Smooth muscle cell (in vitro differentiated cells): ENCODE results near the gene CA4. TPM values are rescaled to one million over a fixed set of nuclear protein-coding genes. Genes with fewer than 3 reads are reported as not detected.

ENCODE experiments used
- DNase-seq: peaks from one replicate; lab custom pipeline; 2025; ENCODE audit not compliant: unreplicated experiment; lab: John Stamatoyannopoulos, UW
- H2AFZ ChIP-seq: fragments of 200-600 bp; sonication (generic); 2 replicates; pipeline ENCODE4 v1.6.0; 2016; ENCODE audit warnings: antibody characterized with exemption, low read depth, mild to moderate bottlenecking
- H3F3A ChIP-seq: fragments of 200-600 bp; sonication (generic); 2 replicates; pipeline ENCODE4 v1.6.0; 2017; ENCODE audit warnings: antibody characterized with exemption, low read depth
- H3K27ac ChIP-seq: fragments of 200-600 bp; sonication (generic); 2 replicates; pipeline ENCODE4 v1.5.1; 2016; ENCODE audit warnings: low read depth, mild to moderate bottlenecking
- H3K27me3 ChIP-seq: fragments of 200-600 bp; sonication (generic); 2 replicates; pipeline ENCODE4 v1.6.1; 2016; ENCODE audit warnings: low read depth, mild to moderate bottlenecking
- H3K36me3 ChIP-seq: fragments of 200-600 bp; sonication (generic); 2 replicates; pipeline ENCODE4 v1.5.1; 2016; ENCODE audit warnings: low read depth
- H3K4me1 ChIP-seq: fragments of 200-600 bp; sonication (generic); 2 replicates; pipeline ENCODE4 v1.5.1; 2016; ENCODE audit warnings: low read depth
- H3K4me2 ChIP-seq: fragments of 200-600 bp; sonication (generic); 2 replicates; pipeline ENCODE4 v1.6.0; 2016; ENCODE audit warnings: mild to moderate bottlenecking
- H3K4me3 ChIP-seq: fragments of 200-600 bp; sonication (generic); 2 replicates; pipeline ENCODE4 v1.5.1; 2016; ENCODE audit warnings: mild to moderate bottlenecking
- H3K79me2 ChIP-seq: fragments of 200-600 bp; sonication (generic); 2 replicates; pipeline ENCODE4 v1.6.0; 2016; ENCODE audit warnings: low read depth, mild to moderate bottlenecking
- H3K9ac ChIP-seq: fragments of 200-600 bp; sonication (generic); 2 replicates; pipeline ENCODE4 v1.6.0; 2016; ENCODE audit warnings: low read depth
- H3K9me3 ChIP-seq: fragments of 200-600 bp; sonication (generic); replicated peaks from 2 replicates; pipeline ENCODE4 v1.5.1; 2016; ENCODE audit warnings: low read depth
- H4K20me1 ChIP-seq: fragments of 200-600 bp; sonication (generic); 2 replicates; pipeline ENCODE4 v1.6.0; 2016; ENCODE audit warnings: low read depth
- CTCF ChIP-seq: fragments of 200-600 bp; sonication (generic); IDR thresholded peaks from 2 replicates; pipeline ENCODE4 v1.5.1; 2017; ENCODE audit warnings: borderline replicate concordance, mild to moderate bottlenecking, antibody characterized with exemption; ENCODE audit not compliant: insufficient read depth, poor library complexity, severe bottlenecking
- WGBS: methylation state at CpG from one replicate; pipeline ENCODE4 v1.1.7; 2016; ENCODE audit warnings: low lambda C conversion rate; 5-methylcytosine and 5-hydroxymethylcytosine counted together
- polyA plus RNA-seq: library from polyadenylated mRNA; unstranded; fragments of >200 nt; fragmentation: Nextera tagmentation; extraction: Ambion mirVana; gene quantifications from 2 replicates; pipeline ENCODE4 v1.2.1, GENCODE V29; 2016
- total RNA-seq: library from RNA; depleted of rRNA; stranded (reverse); fragments of >200 nt; gene quantifications from 2 replicates; pipeline ENCODE4 v1.2.3, GENCODE V29; 2014

The CA4 gene
- total and polyA plus RNA-seq, 2 experiments from 2014 or later, result 0.87 TPM; not detected in 1

DNA sequence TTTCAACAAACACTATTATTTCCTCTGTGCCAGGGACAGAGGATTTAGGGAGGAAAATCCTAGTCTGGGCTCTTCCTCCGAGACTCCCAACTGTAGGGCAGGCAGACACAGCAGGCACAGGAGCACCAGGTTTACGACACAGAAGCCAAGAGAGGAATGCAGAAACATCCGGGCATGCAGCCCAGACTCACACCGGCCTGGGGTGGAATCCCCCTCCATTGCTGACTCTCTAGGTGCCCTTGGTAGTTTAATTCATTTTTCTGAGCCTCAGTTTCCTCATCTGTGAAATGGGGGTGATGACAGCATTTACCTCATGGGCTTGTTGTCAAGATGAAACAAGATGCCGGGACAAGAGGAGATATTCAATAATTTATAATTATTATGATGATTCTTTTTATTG is 14.9 kb downstream of the CA4 start:
- no peaks in the 10 kb centered on the region for H4K20me1 ChIP-seq
- TF ChIP-seq CTCF, result no peak
- H3K27me3 ChIP-seq, result peaks cover 24% of the 10 kb centered on the region
- H3F3A ChIP-seq, result no peaks in the 10 kb centered on the region
- H3K9ac ChIP-seq, result no peak overlapping the region
- peaks cover 17% of the 10 kb centered on the region for H3K4me1 ChIP-seq
- H3K9me3 ChIP-seq, result no peaks in the 10 kb centered on the region
- H2AFZ ChIP-seq, result no peak overlapping the region
- WGBS, result 72% methylated on average over 5 of the region's 5 CpGs
- no peaks in the 10 kb centered on the region for H3K79me2 ChIP-seq
- H3K4me2 ChIP-seq, result no peak overlapping the region
- H3K27ac ChIP-seq, result no peak overlapping the region
- no peaks in the 10 kb centered on the region for H3K36me3 ChIP-seq
- H3K4me3 ChIP-seq, result no peak overlapping the region
- DNase-seq, result no peak

GRCh38 chr17:60165223-60165622 is 15.4 kb downstream of the CA4 start:
- Histone ChIP-seq H3K9ac (no peak overlapping the region), H3K79me2 (no peaks in the 10 kb centered on the region), H3K36me3 (no peaks in the 10 kb centered on the region), H4K20me1 (no peaks in the 10 kb centered on the region), H3K9me3 (no peaks in the 10 kb centered on the region), H3K27ac (no peak overlapping the region), H3K27me3 (peaks cover 18% of the 10 kb centered on the region), H3K4me2 (no peak overlapping the region), H3K4me3 (no peak overlapping the region), H3K4me1 (peaks cover 17% of the 10 kb centered on the region), H2AFZ (no peak overlapping the region), H3F3A (no peaks in the 10 kb centered on the region)
- DNase-seq, result no peak
- WGBS, result 89% methylated on average over 5 of the region's 5 CpGs
- TF ChIP-seq CTCF, result no peak

DNA sequence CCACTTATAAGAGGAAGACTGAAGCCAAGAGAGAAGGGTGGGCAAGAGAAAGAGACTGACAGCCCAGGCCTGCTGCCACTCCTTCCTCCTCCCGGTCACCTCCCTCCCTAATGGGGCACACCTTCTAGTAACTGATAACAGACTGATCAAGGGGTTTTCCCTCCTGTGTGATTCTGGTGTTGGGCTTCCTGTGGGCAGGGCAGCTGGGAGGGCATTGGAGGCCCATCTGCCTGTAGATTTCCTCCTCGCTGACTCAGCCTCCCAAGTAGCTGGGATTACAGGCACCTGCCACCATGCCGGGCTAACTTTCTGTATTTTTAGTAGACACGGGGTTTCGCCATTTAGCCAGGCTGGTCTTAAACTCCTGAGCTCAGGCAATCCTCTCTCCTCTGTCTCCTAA is 16.2 kb downstream of the CA4 start:
- no peaks in the 10 kb centered on the region for H3K36me3 ChIP-seq
- no peak overlapping the region for H3K4me3 ChIP-seq
- H3K79me2 ChIP-seq, result no peaks in the 10 kb centered on the region
- no peak overlapping the region for H3K27ac ChIP-seq
- H3K9me3 ChIP-seq, result no peaks in the 10 kb centered on the region
- H2AFZ ChIP-seq, result no peak overlapping the region
- no peak overlapping the region for H3K9ac ChIP-seq
- H3K27me3 ChIP-seq, result peaks cover 12% of the 10 kb centered on the region
- no peak overlapping the region for H3K4me2 ChIP-seq
- no peaks in the 10 kb centered on the region for H3F3A ChIP-seq
- no peak for TF ChIP-seq CTCF
- WGBS, result 67% methylated on average over 5 of the region's 5 CpGs
- DNase-seq, result no peak
- H3K4me1 ChIP-seq, result peaks cover 15% of the 10 kb centered on the region
- no peaks in the 10 kb centered on the region for H4K20me1 ChIP-seq

- DNase-seq, result no peak
- TF ChIP-seq CTCF, result no peak
- no peaks in the 10 kb centered on the region for H3K9me3 ChIP-seq
- peaks cover 5% of the 10 kb centered on the region for H3K4me1 ChIP-seq
- WGBS, result 87% methylated on average over 11 of the region's 11 CpGs
- H3K36me3 ChIP-seq, result no peaks in the 10 kb centered on the region
- no peaks in the 10 kb centered on the region for H3F3A ChIP-seq
- no peak overlapping the region for H3K4me3 ChIP-seq
- H4K20me1 ChIP-seq, result no peaks in the 10 kb centered on the region
- H3K9ac ChIP-seq, result no peak overlapping the region
- no peak overlapping the region for H2AFZ ChIP-seq
- H3K4me2 ChIP-seq, result no peak overlapping the region
- H3K27ac ChIP-seq, result no peak overlapping the region
- H3K27me3 ChIP-seq, result peaks cover 3% of the 10 kb centered on the region
- no peaks in the 10 kb centered on the region for H3K79me2 ChIP-seq
Measured at GRCh38 chr17:60167065-60167741, 17.4 kb downstream of the CA4 start.
